MM.1S (cell line): ENCODE results near the gene DCDC2C.

Experiments
- CTCF ChIP-seq: fragments of 300-600 bp; sonication (generic); IDR thresholded peaks from 2 replicates; pipeline ENCODE4 v1.5.1; 2016; ENCODE audit warnings: antibody characterized with exemption, low read length, mixed read lengths
- EZH2 ChIP-seq: fragments of 300-600 bp; sonication (generic); optimal IDR thresholded peaks from 2 replicates; pipeline ENCODE3; 2017; ENCODE audit warnings: low read depth, mild to moderate bottlenecking, antibody characterized with exemption, low read length, mixed read lengths
- EZH2phosphoT487 ChIP-seq: fragments of 300-600 bp; sonication (generic); IDR thresholded peaks from 2 replicates; pipeline ENCODE4 v1.6.1; 2018; ENCODE audit warnings: antibody characterized with exemption, low read length

GRCh38 chr2:3793249-3793648 is 89.9 kb downstream of the DCDC2C start:
- no peak for TF ChIP-seq EZH2
- TF ChIP-seq CTCF, result no peak
- no peak for TF ChIP-seq EZH2phosphoT487
